Activated CD8-positive, alpha-beta memory T cell treated with anti-CD3 and anti-CD28 coated beads for 36 hours (primary cell): Measurements from ENCODE around the gene TRAIP. TPM values are rescaled to one million over a fixed set of nuclear protein-coding genes. Genes with fewer than 3 reads are reported as not detected.

Experiments
- CTCF ChIA-PET: fragments of 350-600 bp; sonication (Branson Sonifier 250); formaldehyde crosslinking; loops from one replicate; lab custom pipeline; 2021; ENCODE audit warnings: antibody characterized with exemption; lab: Charles Lee
- POLR2A ChIA-PET: fragments of 350-600 bp; sonication (Branson Sonifier 250); formaldehyde crosslinking; loops from one replicate; lab custom pipeline; 2021; ENCODE audit warnings: antibody characterized with exemption; lab: Charles Lee
- total RNA-seq, 2 experiments: library from RNA; stranded (reverse); gene quantifications; one replicate each; pipeline ENCODE4 v1.2.3, GENCODE V29; 2021

TRAIP gene
- total RNA-seq, 2 experiments from 2014 or later = 22.5 to 23.5 TPM

GRCh38 chr3:49804141-49805041 lies 52.0 kb downstream of the TRAIP start:
- CTCF ChIA-PET = interaction anchor here (0.5 to 5.8 kb wide), 11 partner anchors 9 to 240 kb away, joined by 3 to 60 read pairs (median 7); partner anchors contain the start of genes AMIGO3 and UBA7

GRCh38 chr3:49803465-49804140 lies 52.8 kb downstream of the TRAIP start:
- ChIA-PET CTCF (interaction anchor here (0.6 to 3.4 kb wide), 17 partner anchors 7 to 269 kb away, joined by 3 to 60 read pairs (median 4); partner anchors contain the start of genes IP6K1 and UBA7), POLR2A (interaction anchor here (0.9 to 2.6 kb wide), 6 partner anchors 10 to 145 kb away, joined by 3 to 10 read pairs (median 3); partner anchors contain the start of genes IP6K1, TRAIP and UBA7)

More at GRCh38 chr3:49804141-49805041, 52.0 kb downstream of the TRAIP start:
- POLR2A ChIA-PET = interaction anchor here (0.6 to 2.6 kb wide), 5 partner anchors 9 to 396 kb away, joined by 3 to 10 read pairs (median 3); partner anchors contain the start of genes IP6K1 and UBA7

- POLR2A ChIA-PET = interaction anchor here (0.7 to 2.6 kb wide), 7 partner anchors 10 to 145 kb away, joined by 3 to 10 read pairs (median 3); partner anchors contain the start of genes IP6K1, TRAIP and UBA7
- CTCF ChIA-PET = interaction anchor here (0.6 to 3.4 kb wide), 21 partner anchors 8 to 269 kb away, joined by 3 to 60 read pairs (median 4); partner anchors contain the start of genes IP6K1 and UBA7
Measured at GRCh38 chr3:49802719-49803464, 53.5 kb downstream of the TRAIP start, which contains the start of gene INKA1. INKA1 (plus strand) TSS chr3:49803261; CDS start chr3:49803393, 132 bp downstream.

GRCh38 chr3:49801160-49801559 lies 55.2 kb downstream of the TRAIP start:
- ChIA-PET POLR2A (no interaction called here), CTCF (interaction anchor here (1.0 to 3.0 kb wide), 4 partner anchors 18 to 122 kb away, joined by 4 to 60 read pairs (median 4); no protein-coding TSS in a partner anchor)

GRCh38 chr3:49799761-49800160 lies 56.6 kb downstream of the TRAIP start, which contains the start of gene CDHR4:
CDHR4 (minus strand) TSS chr3:49799873; CDS start chr3:49799812, 61 bp downstream.
- POLR2A ChIA-PET = no interaction called here
- CTCF ChIA-PET = interaction anchor here (1.1 to 1.8 kb wide), 3 partner anchors 12 to 260 kb away, joined by 3 to 7 read pairs (median 3); no protein-coding TSS in a partner anchor

GRCh38 chr3:49799105-49799504 lies 57.3 kb downstream of the TRAIP start:
- POLR2A ChIA-PET = no interaction called here
- CTCF ChIA-PET = interaction anchor here (1.1 to 1.8 kb wide), 3 partner anchors 12 to 260 kb away, joined by 3 to 7 read pairs (median 3); no protein-coding TSS in a partner anchor

- POLR2A ChIA-PET = no interaction called here
- CTCF ChIA-PET = no interaction called here
Measured at GRCh38 chr3:49794926-49795905, 61.1 kb downstream of the TRAIP start.

GRCh38 chr3:49794431-49794830 lies 61.9 kb downstream of the TRAIP start:
- CTCF ChIA-PET = interaction anchor here (1.0 kb wide), 1 partner anchor 8 kb away, joined by 3 read pairs; no protein-coding TSS in a partner anchor
- POLR2A ChIA-PET = no interaction called here

GRCh38 chr3:49793486-49794085 lies 62.8 kb downstream of the TRAIP start:
- ChIA-PET POLR2A (no interaction called here), CTCF (interaction anchor here (1.0 kb wide), 1 partner anchor 8 kb away, joined by 3 read pairs; no protein-coding TSS in a partner anchor)

- CTCF ChIA-PET = no interaction called here
- POLR2A ChIA-PET = no interaction called here
Measured at GRCh38 chr3:49792371-49793150, 63.8 kb downstream of the TRAIP start.

- POLR2A ChIA-PET = interaction anchor here (0.5 kb wide), 1 partner anchor 95 kb away, joined by 3 read pairs; no protein-coding TSS in a partner anchor
Measured at GRCh38 chr3:49791571-49791970, 64.8 kb downstream of the TRAIP start.

GRCh38 chr3:49790626-49791411 lies 65.5 kb downstream of the TRAIP start:
- POLR2A ChIA-PET = interaction anchor here (0.7 to 0.9 kb wide), 3 partner anchors 11 to 107 kb away, joined by 3 to 5 read pairs (median 3); no protein-coding TSS in a partner anchor
- CTCF ChIA-PET = interaction anchor here (0.7 to 1.4 kb wide), 3 partner anchors 12 to 137 kb away, joined by 3 to 8 read pairs (median 5); partner anchors contain the start of gene INKA1

More at GRCh38 chr3:49791571-49791970, 64.8 kb downstream of the TRAIP start:
- CTCF ChIA-PET = interaction anchor here (1.2 kb wide), 1 partner anchor 47 kb away, joined by 5 read pairs; no protein-coding TSS in a partner anchor

- CTCF ChIA-PET = interaction anchor here (1.1 to 1.3 kb wide), 2 partner anchors 15 to 249 kb away, joined by 3 to 4 read pairs; partner anchors contain the start of gene INKA1
Measured at GRCh38 chr3:49788056-49788455, 68.3 kb downstream of the TRAIP start.

GRCh38 chr3:49787536-49787935 lies 68.8 kb downstream of the TRAIP start:
- ChIA-PET POLR2A (no interaction called here), CTCF (interaction anchor here (1.0 to 1.9 kb wide), 4 partner anchors 12 to 248 kb away, joined by 3 to 8 read pairs (median 4); partner anchors contain the start of genes CDHR4 and INKA1)

More at GRCh38 chr3:49788056-49788455, 68.3 kb downstream of the TRAIP start:
- POLR2A ChIA-PET = no interaction called here
